Inferior parietal cortex (tissue), 1 donor: ENCODE measurements around the gene NKAIN2.
"Not testable (repeated sequence)": the region's sequence is repeated elsewhere in the genome, so short reads cannot be mapped to it uniquely, and the experiment has no call there.

Experiments used
- DNase-seq: peaks from one replicate; pipeline ENCODE4 v3.0.0-alpha.2; 2016; ENCODE audit errors: extremely low spot score

Gene NKAIN2

DNA sequence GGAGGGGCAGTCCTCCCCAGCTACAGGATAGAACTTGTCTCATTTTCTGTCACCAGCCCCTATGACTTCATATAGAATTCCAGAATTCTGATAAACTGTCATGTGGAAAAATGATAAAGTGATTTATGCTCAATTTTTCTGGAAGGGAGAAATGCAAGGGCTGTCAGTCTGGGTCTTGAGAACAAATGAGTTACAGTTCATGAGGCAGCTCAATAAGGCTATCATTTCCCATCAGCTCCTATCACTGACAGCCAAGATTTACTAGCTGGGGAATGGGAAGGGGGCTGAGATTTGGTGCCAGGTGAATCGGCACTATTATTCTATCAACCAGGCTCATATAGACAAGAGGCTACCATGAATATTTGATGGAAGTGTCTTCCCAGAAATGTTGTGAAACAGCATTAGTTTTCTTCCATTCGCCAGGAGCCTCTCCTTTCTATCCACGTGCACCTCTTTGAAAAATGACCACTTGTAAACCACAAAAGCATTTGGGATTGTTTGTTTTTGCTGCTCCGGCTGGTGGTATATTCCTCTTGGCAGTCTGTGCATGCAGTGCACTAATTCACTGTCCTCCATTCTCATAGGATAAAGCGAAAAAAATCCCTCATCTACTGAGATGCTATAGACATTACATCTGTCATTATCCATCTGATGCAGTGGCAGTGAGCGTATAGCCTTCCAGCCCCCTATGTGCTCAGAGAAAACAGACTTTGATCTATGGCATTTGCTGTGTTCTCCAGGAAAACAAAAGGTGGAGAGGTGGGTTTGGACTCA, 629.9 kb downstream of the NKAIN2 start:
- no peak for DNase-seq

- DNase-seq: no peak
Measured at GRCh38 chr6:124434421-124434820, 630.8 kb downstream of the NKAIN2 start.

DNA sequence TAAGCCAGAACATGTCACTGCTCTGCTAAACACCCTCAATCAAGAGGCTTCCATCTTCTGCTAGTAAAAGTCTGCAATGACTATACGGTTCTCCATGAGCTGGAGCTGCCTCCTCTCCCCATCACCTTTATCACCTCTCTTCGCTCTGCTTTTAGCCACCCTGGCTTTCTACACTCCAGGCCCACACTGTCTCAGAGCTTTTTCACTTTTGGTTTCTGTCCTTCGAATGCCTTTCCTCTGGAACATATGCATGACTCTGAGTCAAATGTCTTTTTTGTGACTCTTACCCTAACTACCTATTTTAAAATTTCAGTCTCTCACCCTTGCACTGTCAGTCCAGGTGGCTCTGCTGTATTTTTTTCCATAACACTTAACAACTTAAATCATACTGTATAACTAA, 633.1 kb downstream of the NKAIN2 start:
- DNase-seq: no peak

DNA sequence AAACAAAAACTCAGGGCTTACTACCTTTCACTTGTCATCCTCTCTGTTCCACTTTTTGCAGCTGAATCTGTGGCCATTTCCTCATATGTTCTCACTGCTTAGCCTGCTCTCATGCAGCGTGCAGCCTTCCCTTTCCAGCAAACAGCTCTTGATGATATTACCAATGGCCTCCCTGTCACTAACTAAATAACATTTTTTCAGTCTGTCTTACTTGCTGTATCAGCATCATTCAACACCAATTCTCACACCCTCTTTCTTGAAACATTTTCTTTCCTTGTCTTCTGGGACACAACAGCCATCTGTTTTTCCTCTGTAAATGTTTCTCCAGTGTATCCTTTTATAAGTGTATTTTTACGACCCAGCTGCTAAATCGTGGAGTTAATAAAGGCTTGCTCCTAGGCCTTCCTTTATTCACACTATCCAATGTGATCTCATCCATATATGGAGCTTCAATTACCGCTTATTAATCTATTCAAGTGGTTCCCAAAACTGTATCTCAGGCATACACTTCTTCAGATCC, 634.9 kb downstream of the NKAIN2 start:
- DNase-seq: no peak

DNA sequence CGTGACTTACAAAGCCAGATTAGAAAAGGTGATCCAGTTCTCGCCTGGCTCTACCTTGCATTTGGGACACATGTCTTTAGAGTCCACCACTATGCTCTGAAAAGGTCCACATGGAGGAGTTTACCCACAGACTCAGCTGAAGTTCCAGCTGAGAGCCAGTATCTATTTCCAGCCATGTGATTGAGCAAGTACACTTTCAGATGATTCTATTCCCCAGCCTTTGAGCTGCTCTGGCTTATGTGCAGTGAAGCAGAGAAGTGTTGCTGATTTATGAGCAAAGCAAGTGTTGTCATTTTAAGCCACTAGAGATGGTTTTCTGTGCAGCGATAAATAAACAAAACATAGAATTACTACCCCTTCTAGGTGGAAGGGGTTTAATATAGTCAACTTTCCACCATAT, 637.8 kb downstream of the NKAIN2 start:
- DNase-seq: no peak

DNA sequence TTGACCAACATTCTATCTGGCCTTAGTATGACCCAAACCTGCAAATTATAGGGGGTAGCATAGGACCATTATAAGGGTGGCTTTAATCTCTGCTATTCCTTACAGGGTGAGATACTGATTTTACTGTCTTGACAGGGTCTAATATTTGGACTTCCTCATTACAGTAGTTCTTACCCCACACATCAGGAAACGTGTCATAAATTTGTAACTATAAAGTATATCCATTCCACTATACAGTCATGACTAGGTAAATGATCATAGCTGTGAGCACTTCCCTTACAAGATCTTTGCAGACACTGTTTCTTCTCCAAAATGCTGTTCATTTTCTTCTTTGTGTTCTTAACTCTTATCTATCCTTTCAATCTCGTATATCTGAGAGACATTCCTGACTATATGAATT, 639.9 kb downstream of the NKAIN2 start:
- DNase-seq: no peak

GRCh38 chr6:124445581-124445980, 641.9 kb downstream of the NKAIN2 start:
- DNase-seq: no peak

- no peak for DNase-seq
Measured at GRCh38 chr6:124446961-124447360, 643.3 kb downstream of the NKAIN2 start.

DNA sequence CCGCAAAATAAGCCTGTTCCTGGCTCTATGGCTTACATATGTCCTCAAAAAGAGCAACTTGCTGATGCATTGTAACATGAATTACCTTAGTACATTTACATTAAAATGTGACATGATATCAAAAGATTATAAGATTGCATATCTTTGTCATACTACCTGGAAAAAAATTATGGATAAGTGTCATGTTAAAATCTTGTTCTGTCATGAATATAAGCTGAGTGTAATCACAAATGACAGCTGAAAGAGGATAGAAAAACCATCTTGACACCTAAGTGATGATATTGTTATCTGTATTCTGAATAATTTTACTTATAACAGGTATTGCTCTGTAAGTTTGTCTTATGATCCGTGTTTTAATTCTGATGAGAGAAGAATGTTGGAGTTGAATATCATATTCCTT, 655.6 kb downstream of the NKAIN2 start:
- no peak for DNase-seq

DNA sequence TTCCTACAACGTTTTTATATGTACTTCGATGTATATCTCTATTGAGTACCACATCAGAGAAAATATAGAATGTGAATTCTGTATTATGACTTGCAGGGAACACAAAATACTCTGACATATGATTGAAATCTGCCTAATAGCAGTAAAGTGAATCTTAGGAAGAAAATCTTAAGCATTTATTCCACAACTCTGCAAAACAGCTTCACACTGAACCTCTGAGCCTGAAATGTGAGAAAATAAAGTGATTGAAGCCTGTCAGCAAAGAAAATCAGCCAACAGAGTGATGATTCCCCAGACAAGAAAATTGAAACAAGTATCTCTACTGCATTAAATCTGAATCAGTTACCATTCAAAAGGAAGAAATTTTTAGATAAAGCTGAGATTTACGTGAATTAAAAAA, 659.1 kb downstream of the NKAIN2 start:
- DNase-seq: no peak

DNA sequence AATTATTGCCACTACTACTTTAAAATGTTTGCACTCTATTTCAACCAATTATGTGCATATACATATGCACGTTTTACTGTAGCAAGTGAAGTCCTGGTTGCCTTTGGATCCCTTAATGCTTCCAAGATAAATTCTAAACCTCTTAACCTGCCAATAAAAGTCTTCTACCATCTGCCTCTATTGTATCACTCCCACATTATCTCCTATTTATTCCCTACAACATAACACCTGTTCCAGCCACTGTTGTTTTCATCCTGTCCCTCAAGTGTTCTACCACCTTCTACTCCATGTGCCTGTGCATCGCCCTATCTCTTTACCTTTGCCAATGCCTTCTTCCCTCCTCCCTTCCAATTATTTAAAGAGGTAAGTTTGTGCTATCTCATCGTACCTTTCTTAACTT, 659.6 kb downstream of the NKAIN2 start:
- no peak for DNase-seq

- not testable (repeated sequence) for DNase-seq
Measured at GRCh38 chr6:124464600-124464999, 660.9 kb downstream of the NKAIN2 start.

- DNase-seq: no peak
Measured at GRCh38 chr6:124466949-124467348, 663.3 kb downstream of the NKAIN2 start.

DNA sequence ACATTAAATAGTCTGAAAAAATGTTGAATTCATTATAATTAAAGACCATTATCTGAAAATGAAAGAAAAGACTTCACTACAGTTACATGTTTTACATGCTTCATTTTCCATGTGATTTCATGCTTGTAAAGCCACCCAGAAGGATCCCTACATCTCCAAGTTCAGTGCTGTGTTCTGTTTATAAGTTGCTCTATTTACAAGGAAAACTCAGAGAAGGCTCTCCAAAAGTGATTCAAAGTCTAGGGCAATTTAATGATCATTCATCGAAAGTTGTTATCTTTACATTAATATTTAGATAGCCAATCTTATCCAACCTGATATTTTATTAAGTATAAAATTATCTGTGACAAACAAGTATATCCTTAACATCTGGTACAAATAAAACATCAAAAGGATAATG, 663.7 kb downstream of the NKAIN2 start:
- DNase-seq: no peak

DNA sequence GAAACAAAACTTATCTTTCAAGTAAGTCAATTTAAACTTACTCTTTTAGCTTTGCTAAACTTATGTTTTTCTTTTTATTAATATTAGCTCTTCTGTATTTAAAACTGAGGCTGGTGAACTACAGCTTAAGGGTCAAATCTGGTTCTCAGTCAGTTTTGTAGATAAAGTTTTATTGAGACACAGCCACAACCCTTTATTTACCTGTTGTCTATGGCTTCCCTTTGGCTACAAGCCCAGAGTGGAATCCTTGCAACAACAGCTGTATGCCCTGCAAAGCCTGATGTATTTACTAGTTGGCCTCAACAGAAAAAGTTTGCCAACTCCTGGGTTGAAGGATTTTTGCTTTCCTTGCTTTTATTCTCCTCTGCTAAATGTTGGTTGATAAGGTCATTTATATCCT, 667.1 kb downstream of the NKAIN2 start:
- DNase-seq: no peak

DNA sequence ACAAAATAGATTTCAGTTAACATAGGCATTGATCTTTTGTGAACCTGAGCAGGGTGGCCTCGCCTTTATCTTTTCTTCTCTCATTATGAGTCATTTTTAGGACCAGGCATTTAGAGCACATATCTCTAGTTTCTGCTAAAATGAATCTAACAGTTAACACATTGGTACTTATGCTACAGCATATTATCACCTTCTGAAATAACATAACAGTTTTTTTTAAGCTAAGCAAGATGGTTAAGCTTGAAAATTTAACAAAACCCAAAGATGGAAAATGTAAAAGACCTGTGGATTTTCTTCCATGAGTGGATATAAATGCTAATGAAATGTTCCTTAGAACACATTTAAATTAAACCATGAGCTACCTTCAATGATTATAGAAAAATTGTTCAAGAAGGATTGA, 671.5 kb downstream of the NKAIN2 start:
- DNase-seq: peak; percentile 22

DNA sequence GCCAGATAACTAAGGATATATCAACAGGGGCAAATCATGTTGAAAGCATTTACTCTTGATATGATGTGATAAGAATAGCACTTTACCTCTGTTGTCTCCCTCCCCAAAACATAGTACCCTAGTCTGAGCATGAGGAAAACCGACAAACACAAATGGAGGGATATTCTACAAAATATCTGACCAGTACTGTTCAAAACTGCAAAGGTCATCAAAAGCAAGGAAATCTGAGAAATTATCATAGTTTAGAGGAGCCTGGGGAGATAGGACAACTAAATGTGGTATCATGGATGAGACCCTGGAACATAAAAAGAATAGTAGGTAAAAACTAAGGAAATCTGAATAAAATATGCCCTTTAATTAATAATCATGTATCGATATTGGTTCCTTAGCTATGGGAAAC, 675.2 kb downstream of the NKAIN2 start:
- no peak for DNase-seq

DNA sequence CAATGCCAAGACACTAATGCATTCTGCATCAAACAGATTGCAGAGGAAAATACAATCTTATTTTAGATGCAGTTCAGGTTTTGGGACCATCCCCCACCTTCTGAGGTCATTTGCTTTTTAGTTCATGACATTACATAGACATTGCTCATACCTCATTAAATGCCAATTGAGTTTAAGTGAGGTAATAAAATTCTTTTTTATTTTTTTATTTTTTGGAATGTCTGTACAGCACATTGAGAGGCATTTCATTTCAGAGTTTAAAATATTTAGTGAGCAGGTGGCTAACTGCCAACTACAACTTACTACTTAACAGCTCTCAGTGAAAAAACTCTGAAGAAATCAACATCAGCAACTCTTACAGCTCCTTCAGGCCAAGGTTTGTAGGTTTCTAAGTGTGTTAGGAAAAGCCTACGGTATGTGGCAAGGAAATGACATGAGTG, 676.3 kb downstream of the NKAIN2 start:
- no peak for DNase-seq

- DNase-seq: no peak
Measured at GRCh38 chr6:124482071-124482491, 678.4 kb downstream of the NKAIN2 start.

DNA sequence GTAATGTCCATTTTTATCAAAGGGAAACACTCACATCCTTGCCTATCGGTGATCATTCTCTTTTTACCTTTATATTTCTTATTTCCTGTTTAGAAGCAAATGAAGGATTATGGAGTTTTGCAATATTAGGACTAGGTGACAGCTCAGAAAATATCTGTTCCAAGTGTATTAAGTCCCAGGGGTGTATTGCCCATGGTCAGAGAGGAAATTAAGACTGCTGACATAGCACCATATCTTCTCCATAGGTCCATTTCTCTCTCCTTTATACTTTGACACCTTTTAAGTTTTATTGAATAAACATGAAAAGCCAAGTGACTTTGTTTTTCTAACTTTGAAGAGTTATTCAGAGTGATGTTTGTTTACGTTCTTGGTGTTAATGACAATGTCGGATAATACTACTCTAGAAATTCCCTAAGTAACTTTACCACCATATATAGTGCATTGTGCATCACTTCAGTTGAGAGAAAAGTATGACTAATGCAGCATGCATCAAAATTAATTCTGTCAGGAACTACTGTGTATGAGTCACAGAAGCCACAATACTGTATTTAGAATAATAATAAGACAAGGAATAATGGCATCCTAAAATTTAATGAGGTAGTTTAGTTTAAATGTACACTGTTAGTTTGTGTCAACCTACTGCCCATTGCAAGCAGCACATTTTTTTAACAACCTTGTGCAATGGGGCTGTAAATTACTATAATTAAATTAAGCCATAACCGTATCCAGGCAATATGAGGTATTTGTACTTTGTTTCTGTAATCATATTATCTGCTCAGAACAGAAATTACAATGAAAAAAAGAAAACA, 684.2 kb downstream of the NKAIN2 start:
- DNase-seq: no peak

DNA sequence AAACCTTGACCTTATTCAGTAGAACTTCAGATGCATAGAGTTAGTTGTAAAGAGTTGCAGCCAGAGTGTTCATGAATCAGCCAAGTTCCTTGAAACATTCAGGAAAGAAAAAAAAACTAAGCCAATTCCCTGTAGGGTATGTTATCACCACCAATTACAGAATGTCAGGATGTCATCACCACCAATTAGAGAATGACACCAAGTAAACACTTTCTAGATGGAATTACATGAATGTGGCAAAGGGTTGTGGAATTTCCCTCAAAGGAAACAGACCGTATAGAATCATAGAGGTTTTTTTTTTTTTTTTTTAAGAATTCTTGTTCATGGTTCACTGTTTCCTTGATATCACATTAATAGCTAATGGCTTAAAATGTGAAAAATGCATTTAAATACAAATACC, 686.5 kb downstream of the NKAIN2 start:
- DNase-seq: no peak

- no peak for DNase-seq
Measured at GRCh38 chr6:124493259-124493658, 689.6 kb downstream of the NKAIN2 start.
